ENCODE measurements around the gene ZNF440.
"Not testable (repeated sequence)": the region's sequence is repeated elsewhere in the genome, so short reads cannot be mapped to it uniquely, and the experiment has no call there.

Gene ZNF440

GRCh38 chr19:11828957-11829876 lies 15.1 kb downstream of the ZNF440 start:
- DNase-seq = not testable (repeated sequence)

DNA sequence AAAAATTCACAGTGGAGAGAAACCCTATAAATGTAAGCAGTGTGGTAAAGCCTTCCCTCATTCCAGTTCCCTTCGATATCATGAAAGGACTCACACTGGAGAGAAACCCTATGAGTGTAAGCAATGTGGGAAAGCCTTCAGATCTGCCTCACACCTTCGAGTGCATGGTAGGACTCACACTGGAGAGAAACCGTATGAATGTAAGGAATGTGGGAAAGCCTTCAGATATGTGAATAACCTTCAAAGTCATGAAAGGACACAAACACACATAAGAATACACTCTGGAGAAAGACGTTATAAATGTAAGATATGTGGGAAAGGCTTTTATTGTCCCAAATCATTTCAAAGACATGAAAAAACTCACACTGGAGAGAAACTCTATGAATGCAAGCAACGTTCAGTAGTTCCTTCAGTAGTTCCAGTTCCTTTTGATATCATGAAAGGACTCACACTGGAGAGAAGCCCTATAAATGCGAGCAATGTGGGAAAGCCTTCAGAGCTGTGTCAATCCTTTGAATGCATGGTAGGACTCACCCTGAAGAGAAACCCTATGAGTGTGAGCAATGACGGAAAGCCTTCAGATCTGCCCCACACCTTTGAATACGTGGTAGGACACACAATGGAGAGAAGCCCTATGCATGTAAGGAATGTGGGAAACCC lies 18.3 kb downstream of the ZNF440 start:
- no peak for DNase-seq

DNA sequence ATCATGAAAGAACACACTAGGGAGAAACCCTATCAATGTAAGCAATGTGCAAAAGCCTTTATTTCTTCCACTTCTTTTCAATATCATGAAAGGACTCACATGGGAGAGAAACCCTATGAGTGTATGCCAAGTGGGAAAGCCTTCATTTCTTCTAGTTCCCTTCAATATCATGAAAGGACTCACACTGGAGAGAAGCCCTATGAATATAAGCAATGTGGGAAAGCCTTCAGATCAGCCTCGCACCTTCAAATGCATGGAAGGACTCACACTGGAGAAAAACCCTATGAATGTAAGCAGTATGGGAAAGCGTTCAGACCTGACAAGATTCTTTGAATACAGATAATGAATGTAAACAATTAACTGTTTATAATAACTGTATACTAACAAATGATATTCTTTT lies 19.5 kb downstream of the ZNF440 start:
- DNase-seq = no peak

- DNase-seq = not testable (repeated sequence)
These were observed 21.6 kb downstream of the ZNF440 start for GRCh38 chr19:11835626-11836066.

DNA sequence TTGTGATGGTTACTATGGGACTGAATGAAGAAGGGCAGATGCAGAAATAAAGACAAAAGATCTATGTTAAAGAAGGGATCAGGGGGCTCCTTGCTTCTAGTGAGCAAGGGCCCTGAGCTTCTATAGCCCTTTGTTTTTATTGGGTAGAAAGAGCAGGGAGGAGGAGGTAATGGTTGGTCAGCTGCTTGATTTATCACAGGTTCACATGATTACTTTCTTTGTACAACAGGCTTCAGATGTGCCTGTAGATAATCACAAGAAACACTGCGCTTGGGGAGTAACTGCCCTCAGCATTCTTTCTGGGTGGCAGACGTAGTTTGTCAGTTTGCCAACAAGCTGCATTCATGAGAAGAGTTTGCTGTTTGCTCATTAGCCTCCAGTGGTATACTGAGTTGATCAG lies 29.6 kb downstream of the ZNF440 start:
- DNase-seq = no peak

DNA sequence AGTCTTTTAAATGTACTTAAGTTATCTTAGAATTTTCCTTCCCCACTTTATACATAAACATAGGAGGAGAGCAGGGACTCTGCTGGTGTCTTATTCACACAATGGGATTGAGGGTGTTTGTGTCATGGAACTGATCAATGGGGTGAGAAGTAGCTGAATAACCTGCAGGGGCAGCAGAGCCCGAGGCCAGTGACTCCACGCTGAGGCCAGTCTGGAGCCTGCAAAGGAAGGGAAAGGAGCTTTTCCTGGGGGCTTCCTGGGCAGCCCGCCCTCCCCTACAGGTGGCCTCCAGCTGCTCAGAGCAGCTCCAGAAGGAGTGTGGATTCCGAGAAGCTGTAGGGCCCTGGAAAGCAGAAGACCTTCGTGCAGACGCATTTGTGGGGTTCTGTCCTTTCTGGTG lies 33.5 kb downstream of the ZNF440 start:
- DNase-seq = peak in 1 of 2 experiments; percentile 45

DNA sequence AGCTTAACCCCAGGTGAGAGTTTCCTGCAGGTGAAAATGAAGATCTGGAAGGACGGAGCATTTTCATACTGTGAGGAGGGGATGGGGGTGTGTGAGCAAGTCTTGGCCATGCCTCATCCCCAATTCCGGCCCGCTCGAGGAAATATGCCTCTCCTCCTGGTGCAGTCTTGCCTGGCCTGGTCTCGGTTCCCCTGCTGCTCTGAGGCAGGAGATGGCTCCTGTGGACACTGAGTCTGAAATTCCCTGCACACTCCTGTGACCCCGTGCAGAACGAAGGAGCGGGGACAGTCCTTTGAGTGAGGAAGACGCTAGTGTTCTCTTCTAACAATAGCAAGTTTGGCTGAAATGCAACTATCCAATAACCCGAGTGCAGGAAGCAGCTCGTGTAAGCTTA lies 34.1 kb downstream of the ZNF440 start:
- DNase-seq = no peak

- peak; percentile 86 to 93 for DNase-seq
These were observed 34.8 kb downstream of the ZNF440 start, which contains the start of gene ZNF439 for GRCh38 chr19:11848594-11849469. ZNF439 (plus strand) TSS chr19:11848726; CDS start chr19:11848868, 142 bp downstream.

GRCh38 chr19:11850289-11850688 lies 36.2 kb downstream of the ZNF440 start:
- DNase-seq = not testable (repeated sequence)

DNA sequence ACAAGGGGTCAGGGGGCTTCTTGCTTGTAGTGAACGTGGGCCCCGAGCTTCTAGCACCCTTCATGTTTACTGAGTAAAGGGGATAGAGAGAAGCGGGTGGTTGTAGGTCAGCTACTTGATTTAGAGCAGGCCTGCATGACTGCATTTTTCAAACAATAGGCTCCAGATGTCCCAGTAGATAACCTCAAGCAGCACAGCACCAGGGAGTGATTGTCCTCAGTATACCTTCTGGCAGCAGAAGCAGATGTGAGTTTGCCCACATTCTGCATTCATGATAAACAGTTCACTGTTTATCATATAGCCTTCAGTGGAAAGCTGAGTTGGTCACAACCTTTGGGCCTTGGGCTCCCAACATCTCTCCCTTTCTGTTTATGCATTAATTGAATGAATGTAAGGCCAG lies 39.3 kb downstream of the ZNF440 start:
- no peak for DNase-seq

DNA sequence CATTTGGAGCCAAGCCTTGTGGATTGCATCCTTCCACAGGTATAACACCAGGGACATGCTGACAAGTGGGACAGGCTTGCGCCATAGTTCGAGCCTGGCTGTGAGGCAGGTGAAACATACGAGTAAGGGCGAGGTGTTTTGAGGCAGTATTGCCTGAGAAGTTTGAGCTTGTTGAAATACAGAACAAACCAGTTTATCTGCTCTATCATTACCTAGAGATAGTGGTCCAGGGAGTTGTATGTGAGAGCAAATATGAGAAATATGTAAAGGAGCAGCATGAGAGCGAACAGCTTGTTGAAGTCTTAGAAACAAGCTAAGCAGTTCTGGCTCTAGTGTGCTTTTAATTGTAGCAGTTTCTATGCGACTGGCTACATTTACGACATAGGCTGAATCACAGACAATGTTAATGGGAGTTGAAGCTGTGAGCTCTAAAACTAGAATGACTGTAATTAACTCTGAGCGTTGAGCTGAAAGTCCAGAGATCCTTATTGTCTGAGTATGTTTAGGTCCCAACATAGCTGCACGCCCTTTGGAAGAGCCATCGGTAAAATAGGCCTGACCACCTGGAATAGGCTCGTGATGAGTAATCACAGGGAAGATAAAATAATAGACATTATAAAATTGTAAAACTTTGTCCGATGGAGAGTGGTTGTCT lies 42.6 kb downstream of the ZNF440 start:
- DNase-seq = no peak

DNA sequence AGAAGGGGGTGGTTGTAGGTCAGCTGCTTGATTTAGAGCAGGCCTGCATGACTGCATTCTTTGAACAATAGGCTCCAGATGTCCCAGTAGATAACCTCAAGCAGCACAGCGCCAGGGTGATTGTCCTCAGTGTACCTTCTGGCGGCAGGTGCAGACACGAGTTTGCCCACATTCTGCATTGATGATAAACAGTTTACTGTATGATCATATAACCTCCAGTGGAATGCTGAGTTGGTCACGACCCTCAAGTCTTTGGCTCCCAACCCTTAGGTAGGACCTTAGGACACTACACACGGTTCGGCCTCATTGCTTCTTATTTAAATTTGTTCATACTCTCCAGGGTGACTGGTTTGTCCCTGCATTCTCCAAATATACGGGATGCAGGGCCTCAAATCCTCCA lies 46.6 kb downstream of the ZNF440 start:
- DNase-seq = no peak

- DNase-seq = no peak
These were observed 47.2 kb downstream of the ZNF440 start for GRCh38 chr19:11861301-11861700.

DNA sequence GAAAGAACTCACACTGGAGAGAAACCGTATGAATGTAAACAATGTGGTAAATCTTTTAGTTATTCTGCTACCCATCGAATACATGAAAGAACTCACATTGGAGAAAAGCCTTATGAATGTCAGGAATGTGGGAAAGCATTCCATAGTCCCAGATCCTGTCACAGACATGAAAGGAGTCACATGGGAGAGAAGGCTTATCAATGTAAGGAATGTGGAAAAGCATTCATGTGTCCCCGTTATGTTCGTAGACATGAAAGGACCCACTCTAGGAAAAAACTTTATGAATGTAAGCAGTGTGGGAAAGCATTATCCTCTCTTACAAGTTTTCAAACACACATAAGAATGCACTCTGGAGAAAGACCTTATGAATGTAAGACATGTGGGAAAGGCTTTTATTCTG lies 53.7 kb downstream of the ZNF440 start:
- DNase-seq = not testable (repeated sequence)

- DNase-seq = no peak
These were observed 54.1 kb downstream of the ZNF440 start for GRCh38 chr19:11868188-11868587.

DNA sequence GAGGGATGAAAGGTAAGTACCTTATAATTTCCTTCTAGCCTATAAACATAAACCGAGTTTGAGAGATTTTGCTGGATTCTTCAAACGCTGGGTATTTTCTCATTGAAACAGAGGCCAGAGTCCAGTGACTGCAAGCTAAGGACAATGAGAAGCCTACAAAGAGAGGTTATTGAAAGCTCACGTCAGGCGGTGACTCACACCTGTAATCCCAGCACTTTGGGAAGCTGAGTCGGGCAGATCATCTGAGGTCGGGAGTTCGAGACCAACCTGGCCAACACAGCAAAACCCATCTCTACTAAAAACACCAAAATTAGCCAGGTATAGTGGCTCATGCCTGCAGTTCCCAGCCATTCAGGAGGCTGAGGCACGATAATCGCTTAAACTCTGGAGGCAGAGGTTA lies 58.6 kb downstream of the ZNF440 start:
- no peak for DNase-seq

- DNase-seq = no peak
These were observed 59.7 kb downstream of the ZNF440 start for GRCh38 chr19:11873762-11874161.

- not testable (repeated sequence) for DNase-seq
These were observed 65.7 kb downstream of the ZNF440 start for GRCh38 chr19:11879687-11880266.

DNA sequence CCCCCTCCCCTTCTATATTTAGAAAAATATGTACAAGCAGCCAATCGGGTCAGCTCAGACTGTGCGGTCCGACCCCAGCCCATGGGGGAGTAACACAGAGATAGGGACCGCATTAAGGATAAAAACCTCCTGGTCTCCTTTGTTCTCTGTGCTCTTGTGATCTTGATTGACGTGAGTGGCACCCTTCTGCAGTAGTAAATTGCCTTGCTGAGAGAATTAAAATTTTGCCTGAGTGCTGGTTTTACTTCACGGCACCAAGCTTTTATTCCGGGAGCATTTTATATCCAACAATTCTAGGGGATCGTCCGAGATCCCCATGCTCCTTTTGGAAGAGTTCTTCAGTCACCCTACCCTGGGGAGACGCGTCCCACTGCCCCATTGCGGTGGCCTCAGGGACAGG lies 66.5 kb downstream of the ZNF440 start:
- no peak for DNase-seq

- DNase-seq = peak; percentile 47 to 67
These were observed 67.2 kb downstream of the ZNF440 start for GRCh38 chr19:11881151-11881800.

GRCh38 chr19:11882606-11883005 lies 68.5 kb downstream of the ZNF440 start:
- DNase-seq = no peak

Measured in SHP77 (cell line).